PC-3 (cell line): Measurements from ENCODE around the gene BACH2.

Source experiments
- EZH2 ChIP-seq: fragments of 300-600 bp; sonication (generic); IDR thresholded peaks from one replicate; pipeline ENCODE4 v1.6.1; 2017; ENCODE audit warnings: antibody characterized with exemption, mild to moderate bottlenecking, low read length; ENCODE audit not compliant: unreplicated experiment
- EZH2phosphoT487 ChIP-seq: fragments of 300-600 bp; sonication (generic); IDR thresholded peaks from 2 replicates; pipeline ENCODE4 v1.6.1; 2018; ENCODE audit warnings: mild to moderate bottlenecking, antibody characterized with exemption, low read length, borderline replicate concordance
- TF ChIP-seq, protein P1 (sequence below): fragments of 300-600 bp; sonication (generic); conservative IDR thresholded peaks from 2 replicates; pipeline ENCODE4 v1.5.1; 2017; ENCODE audit warnings: antibody characterized with exemption, low read depth, mild to moderate bottlenecking, low read length

DNA sequence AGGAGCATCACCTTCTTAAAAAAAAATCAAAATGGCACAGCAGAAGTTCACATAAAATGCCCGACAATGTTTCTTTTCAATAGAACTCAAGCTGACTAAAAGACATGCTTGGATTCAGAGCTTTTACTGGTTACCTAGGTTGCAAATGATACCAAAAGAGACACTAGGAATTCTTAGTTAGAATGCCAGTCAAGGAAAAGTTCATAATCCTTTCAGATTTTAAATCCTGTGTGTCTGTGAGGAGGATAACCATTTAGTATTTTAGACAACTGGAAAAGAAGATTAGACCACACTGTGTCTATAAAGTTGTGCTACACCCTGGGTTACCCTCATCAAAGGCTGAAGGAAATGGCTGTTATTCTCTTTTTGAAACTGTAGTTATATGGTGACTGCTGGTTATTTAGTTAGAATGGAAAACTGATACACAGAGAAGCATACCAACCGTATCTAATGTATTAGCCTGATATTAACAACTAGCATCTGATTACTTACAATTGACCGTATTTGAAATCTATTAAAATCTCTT lies 262.8 kb downstream of the BACH2 start:
- no peak for TF ChIP-seq EZH2
- TF ChIP-seq, protein P1, sequence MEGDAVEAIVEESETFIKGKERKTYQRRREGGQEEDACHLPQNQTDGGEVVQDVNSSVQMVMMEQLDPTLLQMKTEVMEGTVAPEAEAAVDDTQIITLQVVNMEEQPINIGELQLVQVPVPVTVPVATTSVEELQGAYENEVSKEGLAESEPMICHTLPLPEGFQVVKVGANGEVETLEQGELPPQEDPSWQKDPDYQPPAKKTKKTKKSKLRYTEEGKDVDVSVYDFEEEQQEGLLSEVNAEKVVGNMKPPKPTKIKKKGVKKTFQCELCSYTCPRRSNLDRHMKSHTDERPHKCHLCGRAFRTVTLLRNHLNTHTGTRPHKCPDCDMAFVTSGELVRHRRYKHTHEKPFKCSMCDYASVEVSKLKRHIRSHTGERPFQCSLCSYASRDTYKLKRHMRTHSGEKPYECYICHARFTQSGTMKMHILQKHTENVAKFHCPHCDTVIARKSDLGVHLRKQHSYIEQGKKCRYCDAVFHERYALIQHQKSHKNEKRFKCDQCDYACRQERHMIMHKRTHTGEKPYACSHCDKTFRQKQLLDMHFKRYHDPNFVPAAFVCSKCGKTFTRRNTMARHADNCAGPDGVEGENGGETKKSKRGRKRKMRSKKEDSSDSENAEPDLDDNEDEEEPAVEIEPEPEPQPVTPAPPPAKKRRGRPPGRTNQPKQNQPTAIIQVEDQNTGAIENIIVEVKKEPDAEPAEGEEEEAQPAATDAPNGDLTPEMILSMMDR: no peak
- TF ChIP-seq EZH2phosphoT487: no peak
